ENCODE data around the gene HLA-DPB1. TPM values are rescaled to one million over a fixed set of nuclear protein-coding genes. Genes with fewer than 3 reads are reported as not detected.

The HLA-DPB1 gene
- total RNA-seq, 2 experiments from 2014 or later, result 113 to 150 TPM

GRCh38 chr6:33132081-33132524 is 56.3 kb downstream of the HLA-DPB1 start:
- Mint-ChIP-seq H3K9me3 (ENCODE audit: low read depth) (no peaks in the 10 kb centered on the region), H3K27ac (no peak overlapping the region), H3K36me3 (no peaks in the 10 kb centered on the region), H3K4me1 (peaks cover 21% of the 10 kb centered on the region), H3K27me3 (peaks cover 23% of the 10 kb centered on the region), H3K4me3 (no peak overlapping the region)
- DNase-seq (no peak), ATAC-seq (no peak)
- CTCF ChIA-PET, result no interaction called here

GRCh38 chr6:33136310-33136900 is 60.6 kb downstream of the HLA-DPB1 start:
- CTCF ChIA-PET, result interaction anchor here (0.8 to 3.2 kb wide), 12 partner anchors 8 to 122 kb away, joined by 3 to 24 read pairs (median 4); no protein-coding TSS in a partner anchor
- DNase-seq (no peak), ATAC-seq (no peak)
- H3K27me3 Mint-ChIP-seq, result peaks cover 43% of the 10 kb centered on the region
- no peaks in the 10 kb centered on the region for H3K9me3 Mint-ChIP-seq (ENCODE audit: low read depth)
- H3K27ac Mint-ChIP-seq, result no peak overlapping the region
- H3K4me3 Mint-ChIP-seq, result no peak overlapping the region
- H3K4me1 Mint-ChIP-seq, result no peaks in the 10 kb centered on the region
- no peaks in the 10 kb centered on the region for H3K36me3 Mint-ChIP-seq

Other genes starting within 250 kb of the HLA-DPB1 start
- 100 to 1,000 TPM; 242 to 258 TPM for gene TAP2, start 237.3 kb upstream of the HLA-DPB1 start, total RNA-seq
- 100 to 1,000 TPM; 461 to 464 TPM for gene PSMB8, start 231.9 kb upstream of the HLA-DPB1 start, total RNA-seq
- gene TAP1, start 222.3 kb upstream of the HLA-DPB1 start, total RNA-seq, result 100 to 1,000 TPM; 407 to 417 TPM
- 100 to 1,000 TPM; 402 to 473 TPM for gene PSMB9, start 221.8 kb upstream of the HLA-DPB1 start, total RNA-seq
- 10 to 100 TPM; 22.7 to 31.2 TPM for gene HLA-DMB, start 135.0 kb upstream of the HLA-DPB1 start, total RNA-seq
- gene HLA-DMA, start 122.9 kb upstream of the HLA-DPB1 start, total RNA-seq, result 10 to 100 TPM; 57.9 to 60.9 TPM
- gene BRD2, start 107.4 kb upstream of the HLA-DPB1 start, total RNA-seq, result 100 to 1,000 TPM; 309 to 336 TPM
- 10 to 100 TPM; 11.8 to 16.7 TPM for gene HLA-DOA, start 66.4 kb upstream of the HLA-DPB1 start, total RNA-seq
- 100 to 1,000 TPM; 276 to 299 TPM for gene HLA-DPA1, start 2.3 kb upstream of the HLA-DPB1 start, total RNA-seq
- under 1 TPM; 0.77 to 0.79 TPM for gene COL11A2, start 116.5 kb downstream of the HLA-DPB1 start, total RNA-seq
- gene RXRB, start 124.7 kb downstream of the HLA-DPB1 start, total RNA-seq, result 10 to 100 TPM; 36.0 to 38.9 TPM
- gene SLC39A7, start 124.9 kb downstream of the HLA-DPB1 start, total RNA-seq, result 10 to 100 TPM; 50.1 to 63.9 TPM
- gene HSD17B8, start 128.7 kb downstream of the HLA-DPB1 start, total RNA-seq, result 10 to 100 TPM; 18.6 to 20.9 TPM
- gene RING1, start 132.5 kb downstream of the HLA-DPB1 start, total RNA-seq, result 10 to 100 TPM; 32.6 to 37.8 TPM
- gene VPS52, start 195.9 kb downstream of the HLA-DPB1 start, total RNA-seq, result 10 to 100 TPM; 60.6 to 63.3 TPM
- 1,000 to 10,000 TPM; 2,808 to 3,161 TPM for gene RPS18, start 196.1 kb downstream of the HLA-DPB1 start, total RNA-seq
- gene B3GALT4, start 201.1 kb downstream of the HLA-DPB1 start, total RNA-seq, result 10 to 100 TPM; 14.0 to 20.5 TPM
- 10 to 100 TPM; 61.5 to 78.4 TPM for gene WDR46, start 213.2 kb downstream of the HLA-DPB1 start, total RNA-seq
- 10 to 100 TPM; 67.8 to 90.3 TPM for gene PFDN6, start 213.6 kb downstream of the HLA-DPB1 start, total RNA-seq
- 10 to 100 TPM; 34.7 to 49.9 TPM for gene RGL2, start 223.0 kb downstream of the HLA-DPB1 start, total RNA-seq
- gene TAPBP, start 238.1 kb downstream of the HLA-DPB1 start, total RNA-seq, result 100 to 1,000 TPM; 207 to 235 TPM
- gene ZBTB22, start 241.8 kb downstream of the HLA-DPB1 start, total RNA-seq, result 10 to 100 TPM; 10.6 to 11.8 TPM
- gene DAXX, start 247.0 kb downstream of the HLA-DPB1 start, total RNA-seq, result 100 to 1,000 TPM; 102 to 107 TPM

All from activated CD8-positive, alpha-beta memory T cell treated with anti-CD3 and anti-CD28 coated beads, Interleukin-2, amount 10 ng/mL, durations not matched to agents 7 days and 5 days (primary cell).